ENCODE results near the gene ZNF469.

GRCh38 chr16:88366704-88367047 is 16.1 kb upstream of the ZNF469 start:
- TF ChIP-seq CTCF (IDR thresholded peaks at IDR 0.05) (no peak), POLR2A (IDR thresholded peaks at IDR 0.05) (no peak)
